Skin epidermis (tissue), 12 donors: ENCODE data around the gene ADCY9.

Experiments used
- H3K27ac ChIP-seq, 21 experiments: fragments of 200-600 bp; sonication (generic) in 11 of 21; one replicate each; pipeline ENCODE4 v1.5.0; 2020; ENCODE audit warnings: mild to moderate bottlenecking in 3 of 21, inconsistent platforms in 2 of 21, moderate library complexity in 2 of 21
- H3K4me3 ChIP-seq, 7 experiments: fragments of 200-600 bp; sonication (generic) in 2 of 7; one replicate each; pipeline ENCODE4 v1.5.0; 2020; ENCODE audit warnings: inconsistent platforms in 2 of 7, mild to moderate bottlenecking in 2 of 7, moderate library complexity in 1 of 7

ADCY9 gene

DNA sequence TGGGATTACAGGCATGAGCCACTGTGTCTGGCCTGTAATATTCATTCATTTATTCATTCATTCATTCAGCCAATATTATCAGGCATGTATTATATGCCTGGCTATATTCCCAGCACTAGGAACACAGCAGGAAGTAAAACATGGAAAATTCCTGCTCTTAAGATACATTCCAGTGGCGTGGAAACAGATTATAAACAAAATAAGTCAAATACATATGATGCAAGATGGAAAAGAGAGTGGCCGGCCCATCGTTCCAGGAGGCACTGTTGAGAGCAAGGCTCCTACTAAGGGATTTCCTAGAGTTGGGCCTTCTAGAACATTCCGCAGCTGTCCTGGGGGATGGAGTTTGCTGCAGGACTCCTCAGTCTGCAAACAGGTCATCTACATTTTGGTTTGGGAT, 17.7 kb downstream of the ADCY9 start:
- Histone ChIP-seq H3K27ac (no peak overlapping the region), H3K4me3 (no peak overlapping the region)

DNA sequence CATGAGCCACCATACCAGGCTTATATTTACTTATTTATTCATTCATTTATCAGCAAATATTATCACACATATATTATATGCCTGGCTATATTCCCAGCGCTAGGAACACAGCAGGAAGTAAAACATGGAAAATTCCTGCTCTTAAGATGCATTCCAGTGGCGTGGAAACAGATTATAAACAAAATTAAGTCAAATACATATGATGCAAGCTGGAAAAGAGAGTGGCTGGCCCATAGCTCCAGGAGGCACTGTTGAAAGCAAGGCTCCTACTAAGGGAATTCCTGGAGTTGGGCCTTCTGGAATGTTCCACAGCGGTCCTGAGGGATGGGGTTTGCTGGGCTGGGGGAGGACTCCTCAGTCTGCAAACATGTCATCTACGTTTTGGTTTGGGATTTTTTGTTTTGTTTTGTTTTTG, 18.4 kb downstream of the ADCY9 start:
- Histone ChIP-seq H3K27ac (no peak overlapping the region), H3K4me3 (no peak overlapping the region)

DNA sequence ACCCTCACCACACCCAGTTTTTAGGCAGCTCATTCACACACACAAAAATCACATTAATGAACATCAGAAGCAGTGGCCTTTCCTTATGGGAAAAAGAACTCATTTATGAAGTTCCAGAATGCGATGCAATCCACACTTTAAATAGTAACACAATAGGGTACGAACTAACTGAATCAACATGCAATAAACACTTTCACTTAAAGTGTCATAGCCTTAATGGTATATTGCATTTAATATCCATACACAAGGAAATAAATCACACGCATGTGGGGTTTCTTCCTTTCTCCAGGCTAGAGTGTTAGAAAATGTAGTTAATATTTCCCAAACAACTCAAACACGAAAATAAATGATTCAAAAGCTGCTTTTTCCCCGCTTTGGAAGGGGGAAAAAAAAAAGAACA, 19.7 kb downstream of the ADCY9 start:
- H3K4me3 ChIP-seq, result no peak overlapping the region

DNA sequence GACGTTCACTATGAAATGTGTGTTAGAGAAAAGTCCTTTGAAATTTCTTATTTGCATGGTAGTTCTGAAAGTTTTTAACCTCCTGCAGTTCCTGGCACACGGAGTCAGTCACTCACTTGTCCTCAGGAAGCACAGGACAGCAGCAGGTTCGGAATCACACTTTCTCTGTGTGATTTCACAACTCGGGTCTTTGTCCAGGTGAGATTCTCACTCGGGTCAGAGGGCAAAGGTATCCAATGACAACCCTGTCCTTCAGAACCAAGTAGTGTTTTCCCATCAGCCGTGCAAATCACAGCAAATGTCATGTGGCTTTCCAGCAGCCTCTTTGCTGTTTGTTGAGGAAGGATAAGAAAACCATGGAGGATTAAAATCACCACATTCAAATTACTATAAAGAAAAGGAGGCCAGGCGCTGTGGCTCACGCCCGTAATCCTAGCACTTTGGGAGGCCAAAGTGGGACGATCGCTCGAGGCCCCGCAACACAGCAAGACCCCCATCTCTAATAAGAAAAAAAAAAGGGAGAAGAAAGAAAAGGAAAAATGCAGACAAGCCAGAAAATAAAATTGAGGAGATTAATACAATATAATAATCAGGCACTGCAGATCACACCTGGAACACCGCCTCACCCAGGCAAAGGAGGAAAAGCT, 22.0 kb downstream of the ADCY9 start:
- no peak overlapping the region for H3K27ac ChIP-seq
- H3K4me3 ChIP-seq, result no peak overlapping the region

More for the DNA sequence above, 19.7 kb downstream of the ADCY9 start:
- H3K27ac ChIP-seq, result peak overlapping the region in 1 of 21 experiments; percentile 29

DNA sequence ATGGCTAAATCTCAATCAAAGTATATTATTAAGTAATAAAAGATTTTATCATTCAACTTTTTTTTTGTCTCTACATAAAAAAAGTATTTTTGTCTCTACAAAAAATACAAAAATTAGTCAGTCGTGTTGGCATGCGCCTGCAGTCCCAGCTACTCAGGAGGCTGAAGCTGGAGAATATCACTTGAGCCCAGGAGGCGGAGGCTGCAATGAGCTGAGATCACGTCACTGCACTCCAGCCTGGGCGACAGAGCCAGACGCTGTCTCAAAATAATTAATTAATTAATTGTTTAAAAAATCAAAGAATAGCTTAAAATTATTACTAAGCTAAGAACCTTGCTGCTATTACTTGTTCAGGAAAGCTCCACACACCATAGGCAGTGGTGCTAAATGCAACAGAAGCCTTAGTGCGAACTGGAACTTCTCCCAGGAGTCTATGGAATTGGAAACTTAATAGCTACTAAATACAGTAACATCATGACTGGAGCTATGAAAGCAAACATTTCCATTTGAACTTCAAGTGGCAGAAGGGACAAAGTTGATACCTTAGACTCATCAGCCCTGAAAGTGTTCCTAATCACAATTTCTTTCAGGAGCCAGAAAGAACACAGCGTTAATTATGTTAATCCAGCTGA, 22.6 kb downstream of the ADCY9 start:
- Histone ChIP-seq H3K27ac (no peak overlapping the region), H3K4me3 (no peak overlapping the region)

DNA sequence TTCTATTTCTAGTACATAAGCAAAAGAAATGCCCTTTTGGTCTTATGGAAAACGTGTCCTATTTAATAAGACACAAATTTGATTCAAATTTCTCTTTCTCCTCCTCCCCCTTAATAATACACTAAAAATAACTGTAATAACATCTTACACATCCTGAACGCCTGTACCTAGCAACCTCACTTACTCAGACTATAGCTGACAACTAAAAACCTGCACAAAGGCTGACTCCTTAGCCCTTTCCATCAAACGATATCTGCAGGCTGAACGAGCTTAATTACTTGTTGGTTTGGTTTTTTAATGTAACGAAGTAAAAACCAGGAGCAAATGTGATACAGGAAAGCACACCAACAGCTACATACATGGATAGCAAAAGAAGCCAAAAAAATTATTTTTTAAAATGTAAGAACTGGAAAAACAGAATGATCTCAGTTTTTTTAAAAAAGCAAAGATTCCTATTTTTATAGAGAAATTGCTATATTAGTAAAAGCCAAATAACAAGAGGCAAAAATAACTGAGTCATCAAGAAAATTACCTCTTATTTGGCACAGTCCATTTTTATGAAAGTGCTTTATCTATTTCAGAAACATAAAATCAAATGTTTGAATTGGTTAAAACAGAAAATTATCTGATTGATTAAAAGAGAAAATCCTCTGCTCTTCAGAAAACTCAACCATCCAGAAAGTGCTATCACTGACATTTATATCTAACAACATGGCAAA, 23.5 kb downstream of the ADCY9 start:
- Histone ChIP-seq H3K27ac (no peak overlapping the region), H3K4me3 (no peak overlapping the region)

DNA sequence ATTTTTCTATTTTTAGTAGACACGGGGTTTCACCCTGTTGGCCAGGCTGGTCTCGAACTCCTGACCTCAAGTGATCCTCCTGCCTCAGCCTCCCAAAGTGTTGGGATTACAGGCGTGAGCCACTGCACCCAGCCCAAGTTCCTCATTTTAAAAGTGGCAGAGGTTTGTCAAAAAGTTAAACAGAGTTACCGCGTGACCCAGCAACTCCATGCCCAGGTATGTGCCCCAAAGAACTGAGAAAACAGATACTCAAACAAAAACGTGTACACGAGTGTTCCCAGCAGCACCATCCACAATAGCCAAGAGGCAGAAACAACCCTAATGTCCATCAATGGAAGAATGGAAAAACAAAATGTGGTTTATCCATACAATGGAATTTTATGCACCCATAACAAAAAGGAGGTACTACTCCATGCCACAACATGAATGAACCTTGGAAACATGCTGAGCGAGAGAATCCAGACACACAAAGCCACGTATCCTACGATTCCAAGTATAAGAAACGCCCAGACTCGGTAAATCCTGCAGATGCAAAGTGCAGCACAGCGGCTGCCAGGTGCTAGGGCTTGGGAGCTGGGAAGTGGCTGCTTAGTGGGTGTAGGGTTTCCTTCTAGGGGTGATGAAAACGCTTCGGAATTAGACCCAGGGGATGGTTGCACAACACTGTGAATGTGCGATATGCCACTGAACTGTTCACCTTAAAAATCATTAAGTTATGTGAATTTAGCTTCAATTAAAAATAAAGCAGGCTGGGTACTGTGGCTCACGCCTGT, 24.8 kb downstream of the ADCY9 start:
- no peak overlapping the region for H3K4me3 ChIP-seq
- no peak overlapping the region for H3K27ac ChIP-seq

DNA sequence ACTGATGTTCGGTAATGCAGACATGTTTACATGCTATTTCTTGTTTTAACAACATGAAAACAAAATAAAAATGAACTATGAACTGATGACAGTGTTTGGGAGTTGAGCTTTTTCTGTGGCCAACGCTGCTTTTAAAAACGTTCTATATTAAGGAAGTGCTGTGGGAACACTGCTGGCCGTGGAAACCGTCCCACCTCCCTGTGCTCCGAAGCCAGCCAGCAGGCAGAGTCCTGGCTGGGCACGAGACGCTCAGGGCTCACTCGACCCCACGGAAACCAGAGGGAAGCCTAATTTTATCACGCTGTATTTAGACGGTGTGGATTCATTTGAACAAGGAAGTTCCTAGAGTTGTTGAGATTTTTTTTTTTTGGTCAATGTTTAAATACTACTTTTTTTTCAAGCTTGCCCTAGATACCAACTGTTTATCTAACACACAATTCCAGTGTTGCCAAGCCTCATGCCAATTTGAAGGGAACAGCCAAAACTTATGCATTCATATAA, 25.8 kb downstream of the ADCY9 start:
- Histone ChIP-seq H3K4me3 (no peak overlapping the region), H3K27ac (peak overlapping the region in 3 of 21 experiments; percentile 34 to 68 (median 44))

DNA sequence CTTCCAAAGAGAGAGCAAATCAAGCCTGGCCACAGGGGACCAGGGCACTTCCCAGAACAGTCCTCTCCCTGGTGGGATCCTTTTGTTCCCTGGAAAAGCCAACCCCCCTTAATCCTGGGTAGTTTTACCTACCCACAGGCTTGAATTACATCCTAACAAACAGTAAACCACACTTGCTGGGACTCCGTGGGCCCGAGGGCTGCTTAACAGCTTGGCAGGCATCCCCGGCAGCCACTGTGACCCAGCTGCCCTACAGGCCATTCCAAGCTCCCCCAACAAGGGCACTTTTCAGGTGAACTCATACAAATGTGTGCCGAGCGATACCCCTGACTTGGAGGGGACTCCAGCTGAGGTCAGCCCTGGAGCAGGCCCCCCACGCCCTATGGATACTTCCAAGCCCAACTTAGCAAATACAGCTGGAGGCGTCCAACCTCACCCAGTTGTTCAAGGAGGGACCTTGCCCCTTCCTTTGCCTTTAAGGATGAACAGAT, 26.4 kb downstream of the ADCY9 start:
- no peak overlapping the region for H3K4me3 ChIP-seq
- H3K27ac ChIP-seq, result peak overlapping the region in 3 of 21 experiments; percentile 34 to 68 (median 44)

DNA sequence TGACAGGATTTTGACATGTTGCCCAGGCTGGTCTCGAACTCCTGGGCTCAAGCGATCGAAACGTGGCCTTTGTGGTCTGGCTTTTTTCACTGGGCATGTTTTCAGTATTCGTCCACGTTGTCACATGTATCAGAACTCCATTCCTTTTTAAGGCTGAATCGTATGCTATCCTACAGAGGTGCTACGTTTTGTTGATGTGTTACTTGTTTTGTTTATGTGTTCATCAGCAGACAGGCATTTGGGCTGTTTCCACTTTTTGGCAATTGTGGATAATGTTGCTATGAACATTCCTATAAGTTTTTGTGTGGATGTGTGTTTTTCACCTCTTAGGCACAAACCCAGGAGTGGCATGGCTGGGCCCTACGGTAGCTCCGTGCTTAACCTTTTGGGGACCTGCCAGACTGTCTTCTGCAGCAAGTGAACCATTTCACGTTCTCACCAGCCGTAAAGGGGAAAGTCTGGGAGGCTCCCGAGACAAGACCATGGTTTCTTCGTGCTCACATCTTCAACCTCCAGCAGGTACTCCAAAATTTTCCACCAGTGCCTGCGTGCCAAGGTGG, 26.9 kb downstream of the ADCY9 start:
- H3K4me3 ChIP-seq, result no peak overlapping the region
- H3K27ac ChIP-seq, result peak overlapping the region in 1 of 21 experiments; percentile 37

DNA sequence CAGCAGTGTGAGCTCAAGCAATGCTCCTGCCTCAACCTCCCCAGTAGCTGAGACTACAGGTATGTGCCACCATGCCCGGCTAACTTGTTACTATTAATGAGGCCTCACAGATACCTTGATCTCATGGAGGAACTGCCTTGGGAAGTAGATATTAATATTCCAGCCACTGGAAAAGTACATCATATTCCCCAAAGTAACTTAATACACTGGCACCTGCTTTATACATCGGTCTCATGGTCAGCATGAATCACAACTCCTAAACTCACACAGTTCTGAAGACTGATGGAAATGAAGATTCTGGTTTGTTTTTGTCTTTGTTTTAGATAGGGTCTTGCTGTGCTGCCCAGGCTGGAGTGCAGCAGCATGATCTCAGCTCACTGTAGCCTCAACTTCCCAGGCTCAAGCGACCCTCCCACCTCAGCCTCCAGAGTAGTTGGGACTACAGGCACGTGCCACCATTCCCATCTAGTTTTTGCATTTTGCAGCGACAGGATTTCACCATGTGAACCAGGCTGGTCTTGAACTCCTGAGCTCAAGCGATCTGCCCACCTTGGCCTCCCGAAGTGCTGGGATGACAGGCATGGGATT, 28.2 kb downstream of the ADCY9 start:
- Histone ChIP-seq H3K27ac (no peak overlapping the region), H3K4me3 (no peak overlapping the region)

DNA sequence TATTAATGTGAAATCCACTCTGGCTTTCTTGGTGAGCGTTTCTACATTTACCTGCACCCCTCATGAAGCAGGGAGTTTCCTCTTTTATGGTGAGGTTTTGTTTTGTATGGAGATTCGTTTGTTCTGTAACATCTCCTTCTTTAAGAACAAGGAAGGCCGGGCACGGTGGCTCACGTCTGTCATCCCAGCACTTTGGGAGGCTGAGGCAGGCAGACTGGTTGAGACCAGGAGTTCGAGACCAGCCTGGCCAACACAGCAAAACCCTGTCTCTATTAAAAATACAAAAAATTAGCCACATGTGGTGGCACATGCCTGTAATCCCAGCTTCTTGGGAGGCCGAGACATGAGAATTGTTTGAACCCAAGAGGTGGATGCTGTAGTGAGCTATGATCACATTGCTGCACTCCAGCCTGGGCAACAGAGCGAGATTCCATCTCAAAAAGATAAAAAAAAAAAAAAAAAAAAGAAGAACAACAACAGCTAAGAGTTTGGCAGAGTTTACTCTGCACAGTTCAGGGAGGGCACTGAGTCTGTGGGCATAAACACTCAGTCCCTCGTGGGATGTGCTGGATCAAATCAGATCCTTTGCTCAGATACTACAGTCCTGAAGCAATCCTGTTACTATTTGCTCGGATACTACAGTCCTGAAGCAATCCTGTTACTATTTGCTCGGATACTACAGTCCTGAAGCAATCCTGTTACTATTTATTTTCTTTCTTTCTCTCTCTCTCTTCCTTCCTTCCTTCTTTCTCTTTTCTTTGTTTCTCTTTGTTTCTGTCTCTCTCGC, 28.9 kb downstream of the ADCY9 start:
- no peak overlapping the region for H3K27ac ChIP-seq

DNA sequence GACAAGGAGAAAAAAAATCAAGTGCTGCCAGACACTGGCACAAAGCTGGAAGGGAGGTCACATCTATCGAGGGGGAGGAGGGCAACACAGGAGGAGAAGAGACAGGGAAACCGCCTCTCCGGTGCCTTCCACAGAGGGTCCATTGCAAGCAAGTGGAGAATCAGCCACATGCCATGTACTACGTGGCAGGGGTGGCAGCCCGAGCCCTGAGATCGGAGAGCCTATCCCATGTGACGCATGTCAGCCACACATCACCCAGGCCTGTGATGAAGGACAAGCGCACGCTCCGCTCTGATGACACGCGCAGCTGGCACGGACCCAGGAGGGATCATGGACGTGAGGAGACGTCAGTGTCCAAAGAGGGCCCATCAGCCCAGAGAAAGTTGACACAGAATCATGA, 30.1 kb downstream of the ADCY9 start:
- H3K27ac ChIP-seq, result no peak overlapping the region
- no peak overlapping the region for H3K4me3 ChIP-seq

More for the DNA sequence above, 28.9 kb downstream of the ADCY9 start:
- no peak overlapping the region for H3K4me3 ChIP-seq

DNA sequence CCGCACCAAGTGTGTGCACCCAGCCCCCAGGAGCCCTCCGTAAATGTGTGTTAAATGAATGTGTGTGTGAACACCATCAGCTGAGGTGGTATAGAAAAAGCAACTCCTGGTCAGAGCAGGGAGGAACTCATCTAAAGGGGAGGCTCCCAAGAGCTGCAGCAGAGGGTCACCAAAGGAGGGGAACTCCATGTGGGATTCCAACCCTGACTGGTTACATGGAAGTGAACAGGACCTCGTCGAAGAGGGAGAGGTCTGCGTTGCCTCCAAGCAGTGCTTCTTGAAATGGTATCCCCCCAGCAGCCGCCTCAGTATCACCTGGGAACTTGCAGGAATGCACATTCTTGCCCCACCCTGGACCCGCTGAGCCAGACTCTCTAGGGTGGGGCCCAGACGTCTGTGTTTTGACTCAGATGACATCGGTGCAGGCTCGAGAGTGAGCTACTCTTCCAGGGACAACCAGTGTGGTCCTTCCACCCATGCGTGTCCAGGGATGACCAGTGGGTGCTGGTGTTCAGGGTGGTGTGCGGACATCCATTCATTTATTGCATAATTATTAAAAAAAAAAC, 30.8 kb downstream of the ADCY9 start:
- Histone ChIP-seq H3K27ac (no peak overlapping the region), H3K4me3 (no peak overlapping the region)

DNA sequence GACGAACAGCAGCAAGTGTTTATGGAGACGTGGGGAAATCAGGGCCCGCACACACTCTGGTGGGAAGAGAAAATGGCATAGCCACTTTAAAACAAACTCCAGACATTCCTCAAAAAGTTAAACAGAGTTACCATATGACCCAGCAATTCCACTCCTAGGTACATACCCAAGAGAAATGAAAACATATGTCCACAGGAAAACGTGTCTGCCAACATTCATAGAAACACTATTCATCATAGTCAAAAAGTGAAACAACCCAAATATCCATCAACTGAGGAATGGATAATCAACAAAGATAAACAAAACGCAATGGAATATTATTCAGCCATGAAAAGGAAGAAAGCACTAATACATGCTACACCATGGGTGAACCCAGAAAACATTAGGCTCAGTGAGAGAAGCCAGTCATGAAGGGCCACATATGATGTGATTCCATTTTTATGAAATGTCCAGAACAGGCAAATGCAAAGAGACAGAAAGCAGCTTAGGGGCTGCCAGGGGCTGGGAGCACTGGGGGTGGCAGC, 32.8 kb downstream of the ADCY9 start:
- H3K4me3 ChIP-seq, result no peak overlapping the region
- no peak overlapping the region for H3K27ac ChIP-seq

DNA sequence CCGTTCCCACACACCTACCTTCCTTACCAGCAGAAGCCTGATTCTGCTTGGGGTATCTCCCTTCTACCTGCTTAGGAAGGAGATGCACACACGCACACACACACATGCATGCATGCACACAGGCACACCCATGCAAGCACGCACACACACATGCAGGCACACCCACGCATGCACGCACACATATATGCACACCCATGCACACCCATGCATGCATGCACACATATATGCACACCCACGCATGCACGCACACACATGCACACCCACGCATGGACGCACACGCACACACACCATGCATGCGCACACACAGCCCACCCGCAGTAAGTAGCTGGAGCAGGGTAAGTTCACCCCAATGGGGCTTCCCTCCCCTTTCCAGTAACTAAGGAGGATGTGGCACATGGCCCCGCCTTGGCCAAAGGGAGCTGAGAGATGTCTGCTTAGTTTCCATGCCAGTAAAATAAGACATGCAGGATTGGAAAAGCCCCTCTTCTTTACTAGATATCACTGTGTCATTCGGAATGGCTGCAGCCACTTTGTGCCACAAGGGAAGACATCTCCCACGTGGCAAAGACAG, 33.7 kb downstream of the ADCY9 start:
- no peak overlapping the region for H3K4me3 ChIP-seq
- no peak overlapping the region for H3K27ac ChIP-seq

DNA sequence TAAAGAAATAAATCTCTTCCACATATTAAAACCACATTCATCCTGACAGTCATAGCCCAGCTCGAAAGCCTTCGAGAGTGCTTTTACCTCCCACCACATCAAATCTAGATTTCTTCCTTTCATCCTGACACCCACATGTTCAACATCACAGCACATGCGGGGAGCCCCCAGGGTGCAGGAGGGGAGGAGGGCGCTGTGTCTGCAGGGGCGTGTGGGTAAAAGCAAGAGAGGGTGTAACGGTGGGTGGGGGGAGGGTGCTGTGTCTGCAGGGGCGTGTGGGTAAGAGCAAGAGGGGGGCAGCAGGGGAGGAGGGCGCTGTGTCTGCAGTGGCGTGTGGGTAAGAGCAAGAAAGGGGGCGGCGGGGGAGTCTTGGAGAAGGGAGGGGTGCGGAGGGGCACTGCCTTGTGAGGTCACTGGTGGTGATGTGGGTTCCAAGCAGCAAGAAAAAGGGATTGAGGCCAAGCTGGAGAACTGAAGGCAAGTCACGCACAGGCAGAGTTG, 34.7 kb downstream of the ADCY9 start:
- Histone ChIP-seq H3K4me3 (no peak overlapping the region), H3K27ac (peak overlapping the region in 1 of 21 experiments; percentile 10)
